ENCODE data around the gene TMC2. TPM values are rescaled to one million over a fixed set of nuclear protein-coding genes. Genes with fewer than 3 reads are reported as not detected.

Gene TMC2
- total RNA-seq: not detected in 2 replicates

GRCh38 chr20:2536560-2536986 is at the start of gene TMC2:
Gene TMC2 (plus strand): TSS chr20:2536573. CDS start chr20:2536622, 49 bp downstream.

GRCh38 chr20:2508631-2509467 is 27.5 kb upstream of the TMC2 start, which contains the start of gene ZNF343:
Gene ZNF343 (minus strand): TSS chr20:2508915. CDS start chr20:2493895, 15,020 bp downstream.

GRCh38 chr20:2651772-2652723 is 115.7 kb downstream of the TMC2 start, which contains the start of gene NOP56:
Gene NOP56 (plus strand): TSS chr20:2652632. CDS start chr20:2652661, 29 bp downstream.

GRCh38 chr20:2663887-2664719 is 127.7 kb downstream of the TMC2 start, which contains the start of gene IDH3B:
Gene IDH3B (minus strand): TSS chr20:2664216. CDS start chr20:2664188, 28 bp downstream.

Small RNAs within 50 kb of the gene (small RNA-seq; reads per million reads assigned to genes)
- gene SNORA51: not detected
- not detected for gene SNORD110
- gene SNORD56: not detected
- gene SNORD57: not detected
- not detected for gene SNORD86

Other genes with a start within 250 kb of the TMC2 start
- gene TGM3, start 240.6 kb upstream of the TMC2 start, total RNA-seq: not detected in 2 replicates
- not detected in 2 replicates for gene TGM6, start 155.7 kb upstream of the TMC2 start, total RNA-seq
- 243 and 259 TPM in 2 replicates for gene SNRPB, start 65.8 kb upstream of the TMC2 start, total RNA-seq
- 7.4 and 8.2 TPM in 2 replicates for gene ZNF343, start 27.7 kb upstream of the TMC2 start, total RNA-seq
- 151 and 166 TPM in 2 replicates for gene NOP56, start 116.1 kb downstream of the TMC2 start, total RNA-seq
- 93.9 and 94.4 TPM in 2 replicates for gene IDH3B, start 127.6 kb downstream of the TMC2 start, total RNA-seq
- 0.19 and 0.98 TPM in 2 replicates for gene EBF4, start 156.2 kb downstream of the TMC2 start, total RNA-seq

All from vein endothelial cell (primary cell).